Measurements from ENCODE around the gene FBXO47.
"Not testable (repeated sequence)": the region's sequence is repeated elsewhere in the genome, so short reads cannot be mapped to it uniquely, and the experiment has no call there.

The FBXO47 gene

GRCh38 chr17:38960402-38960801 lies 6.8 kb downstream of the FBXO47 start:
- H3K27me3 Mint-ChIP-seq = no peaks in the 10 kb centered on the region
- H3K36me3 Mint-ChIP-seq (ENCODE audit: insufficient read depth) = no peaks in the 10 kb centered on the region
- H3K4me3 Mint-ChIP-seq = peak overlapping the region; percentile 36 to 63
- peak; percentile 65 for ATAC-seq (replicated peaks)
- H3K27ac Mint-ChIP-seq = peak overlapping the region; percentile 38 to 44
- no peaks in the 10 kb centered on the region for H3K9me3 Mint-ChIP-seq
- peaks cover 5 to 16% of the 10 kb centered on the region in 2 donors for H3K4me1 Mint-ChIP-seq (ENCODE audit: low read depth in 2 of 2)
- no peak for DNase-seq

GRCh38 chr17:38959508-38959907 lies 7.7 kb downstream of the FBXO47 start:
- Mint-ChIP-seq H3K27me3 (no peaks in the 10 kb centered on the region), H3K36me3 (ENCODE audit: insufficient read depth) (no peaks in the 10 kb centered on the region), H3K27ac (peak overlapping the region in 1 of 2 donors; percentile 31), H3K4me1 (ENCODE audit: low read depth in 2 of 2) (peaks cover 5 to 16% of the 10 kb centered on the region in 2 donors), H3K4me3 (no peak overlapping the region), H3K9me3 (no peaks in the 10 kb centered on the region)
- DNase-seq (no peak), ATAC-seq (replicated peaks) (no peak)

GRCh38 chr17:38958756-38959155 lies 8.4 kb downstream of the FBXO47 start:
- ATAC-seq (replicated peaks) = no peak
- no peaks in the 10 kb centered on the region for H3K9me3 Mint-ChIP-seq
- peak overlapping the region in 1 of 2 donors; percentile 31 for H3K27ac Mint-ChIP-seq
- no peaks in the 10 kb centered on the region for H3K36me3 Mint-ChIP-seq (ENCODE audit: insufficient read depth)
- no peak overlapping the region for H3K4me3 Mint-ChIP-seq
- H3K4me1 Mint-ChIP-seq (ENCODE audit: low read depth in 2 of 2) = peaks cover 5 to 16% of the 10 kb centered on the region in 2 donors
- no peak for DNase-seq
- H3K27me3 Mint-ChIP-seq = no peaks in the 10 kb centered on the region

GRCh38 chr17:38958326-38958725 lies 8.9 kb downstream of the FBXO47 start:
- no peaks in the 10 kb centered on the region for H3K9me3 Mint-ChIP-seq
- H3K27me3 Mint-ChIP-seq = no peaks in the 10 kb centered on the region
- no peak overlapping the region for H3K27ac Mint-ChIP-seq
- no peak overlapping the region for H3K4me3 Mint-ChIP-seq
- ATAC-seq (replicated peaks) (no peak), DNase-seq (no peak)
- H3K36me3 Mint-ChIP-seq (ENCODE audit: insufficient read depth) = no peaks in the 10 kb centered on the region
- H3K4me1 Mint-ChIP-seq (ENCODE audit: low read depth in 2 of 2) = peaks cover 5 to 16% of the 10 kb centered on the region in 2 donors

- ATAC-seq (replicated peaks); H3K36me3 Mint-ChIP-seq (ENCODE audit: insufficient read depth); H3K27me3 Mint-ChIP-seq; H3K4me1 Mint-ChIP-seq (ENCODE audit: low read depth in 2 of 2); DNase-seq; H3K27ac Mint-ChIP-seq; H3K4me3 Mint-ChIP-seq; H3K9me3 Mint-ChIP-seq: not testable (repeated sequence)
These were observed 13.4 kb downstream of the FBXO47 start for GRCh38 chr17:38953800-38954199.

GRCh38 chr17:38947189-38947588 lies 20.0 kb downstream of the FBXO47 start:
- Mint-ChIP-seq H3K4me1 (ENCODE audit: low read depth in 2 of 2) (no peaks in the 10 kb centered on the region), H3K27ac (no peak overlapping the region), H3K9me3 (no peaks in the 10 kb centered on the region), H3K36me3 (ENCODE audit: insufficient read depth) (no peaks in the 10 kb centered on the region), H3K4me3 (no peak overlapping the region), H3K27me3 (no peaks in the 10 kb centered on the region)
- no peak for DNase-seq
- no peak for ATAC-seq (replicated peaks)

GRCh38 chr17:38943607-38944006 lies 23.6 kb downstream of the FBXO47 start:
- H3K27me3 Mint-ChIP-seq = no peaks in the 10 kb centered on the region
- no peaks in the 10 kb centered on the region for H3K36me3 Mint-ChIP-seq (ENCODE audit: insufficient read depth)
- H3K9me3 Mint-ChIP-seq = no peaks in the 10 kb centered on the region
- H3K4me1 Mint-ChIP-seq (ENCODE audit: low read depth in 2 of 2) = no peaks in the 10 kb centered on the region
- H3K4me3 Mint-ChIP-seq = no peak overlapping the region
- DNase-seq = no peak
- no peak for ATAC-seq (replicated peaks)
- peak overlapping the region in 1 of 2 donors; percentile 70 for H3K27ac Mint-ChIP-seq

- Mint-ChIP-seq H3K9me3 (no peaks in the 10 kb centered on the region), H3K4me1 (ENCODE audit: low read depth in 2 of 2) (no peaks in the 10 kb centered on the region), H3K27ac (no peak overlapping the region), H3K4me3 (no peak overlapping the region), H3K36me3 (ENCODE audit: insufficient read depth) (no peaks in the 10 kb centered on the region), H3K27me3 (no peaks in the 10 kb centered on the region)
- no peak for DNase-seq
- ATAC-seq (replicated peaks) = no peak
These were observed 24.4 kb downstream of the FBXO47 start for GRCh38 chr17:38942696-38943334.

GRCh38 chr17:38940404-38940803 lies 26.8 kb downstream of the FBXO47 start:
- Mint-ChIP-seq H3K4me3 (no peak overlapping the region), H3K27me3 (no peaks in the 10 kb centered on the region), H3K9me3 (no peaks in the 10 kb centered on the region), H3K36me3 (ENCODE audit: insufficient read depth) (no peaks in the 10 kb centered on the region), H3K27ac (no peak overlapping the region), H3K4me1 (ENCODE audit: low read depth in 2 of 2) (no peaks in the 10 kb centered on the region)
- ATAC-seq (replicated peaks) (no peak), DNase-seq (no peak)

- no peaks in the 10 kb centered on the region for H3K36me3 Mint-ChIP-seq (ENCODE audit: insufficient read depth)
- H3K27me3 Mint-ChIP-seq = no peaks in the 10 kb centered on the region
- no peaks in the 10 kb centered on the region for H3K4me1 Mint-ChIP-seq (ENCODE audit: low read depth in 2 of 2)
- ATAC-seq (replicated peaks) = no peak
- H3K9me3 Mint-ChIP-seq = no peaks in the 10 kb centered on the region
- H3K27ac Mint-ChIP-seq = no peak overlapping the region
- DNase-seq = no peak
- no peak overlapping the region for H3K4me3 Mint-ChIP-seq
These were observed 27.2 kb downstream of the FBXO47 start for GRCh38 chr17:38939987-38940386.

GRCh38 chr17:38933962-38934361 lies 33.2 kb downstream of the FBXO47 start:
- H3K27me3 Mint-ChIP-seq; H3K4me1 Mint-ChIP-seq (ENCODE audit: low read depth in 2 of 2); DNase-seq; H3K4me3 Mint-ChIP-seq; H3K27ac Mint-ChIP-seq; H3K9me3 Mint-ChIP-seq; ATAC-seq (replicated peaks); H3K36me3 Mint-ChIP-seq (ENCODE audit: insufficient read depth): not testable (repeated sequence)

- not testable (repeated sequence) for H3K36me3 Mint-ChIP-seq (ENCODE audit: insufficient read depth); H3K4me3 Mint-ChIP-seq; H3K27ac Mint-ChIP-seq; H3K9me3 Mint-ChIP-seq; DNase-seq; ATAC-seq (replicated peaks); H3K27me3 Mint-ChIP-seq
- H3K4me1 Mint-ChIP-seq (ENCODE audit: low read depth in 2 of 2) = peaks cover 9 to 13% of the 10 kb centered on the region in 2 donors
These were observed 36.4 kb downstream of the FBXO47 start for GRCh38 chr17:38930782-38931181.

GRCh38 chr17:38926293-38927070 lies 40.7 kb downstream of the FBXO47 start:
- Mint-ChIP-seq H3K4me1 (ENCODE audit: low read depth in 2 of 2) (peaks cover 29 to 30% of the 10 kb centered on the region in 2 donors), H3K27ac (peak overlapping the region; percentile 36)
- peak; percentile 62 for ATAC-seq (replicated peaks)

More at GRCh38 chr17:38926293-38927070, 40.7 kb downstream of the FBXO47 start:
- DNase-seq = no peak
- Mint-ChIP-seq H3K9me3 (no peaks in the 10 kb centered on the region), H3K27me3 (no peaks in the 10 kb centered on the region), H3K4me3 (peak overlapping the region in 1 of 2 donors; percentile 24), H3K36me3 (ENCODE audit: insufficient read depth) (peaks cover 29% of the 10 kb centered on the region)

Data from effector memory CD8-positive, alpha-beta T cell (primary cell).